SH-SY5Y (cell line): ENCODE measurements around the gene ZNF77.

Source experiments
- GATA2 ChIP-seq: IDR thresholded peaks from 2 replicates; pipeline ENCODE4 v1.6.1; 2011; ENCODE audit warnings: mild to moderate bottlenecking, low read depth, low read length
- GATA3 ChIP-seq: IDR thresholded peaks from 2 replicates; pipeline ENCODE4 v1.6.1; 2011; ENCODE audit warnings: low read depth, mild to moderate bottlenecking, low read length, moderate library complexity

DNA sequence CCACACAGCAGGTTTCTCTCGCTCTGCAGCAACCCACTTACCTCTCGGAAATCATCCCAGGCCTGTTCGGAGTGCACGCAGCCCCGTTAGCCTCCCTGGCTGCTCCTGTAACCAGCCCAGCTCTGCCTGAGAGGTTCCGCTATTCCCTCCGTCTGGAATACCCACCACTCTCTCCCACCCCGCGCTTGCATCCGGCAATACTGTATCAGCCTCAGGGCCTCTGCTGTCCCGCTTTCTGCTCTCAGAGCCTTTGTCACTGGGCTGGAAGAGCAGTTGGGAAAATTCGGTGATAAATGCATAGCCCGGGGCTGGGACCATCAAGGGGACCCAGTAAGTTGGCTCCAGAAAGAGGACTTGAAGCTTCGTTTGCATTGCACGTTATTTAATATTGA lies 31.8 kb upstream of the ZNF77 start:
- no peak for TF ChIP-seq GATA2
- TF ChIP-seq GATA3 = no peak
